Activated T-helper 1 cell treated with Interleukin-2 at 50 U/mL for 16 hours (primary cell): ENCODE measurements around the gene PRICKLE2.

ENCODE experiments used
- DNase-seq: peaks from one replicate; pipeline ENCODE4 v3.0.0-alpha.2; 2020; ENCODE audit warnings: low read depth

Gene PRICKLE2

GRCh38 chr3:64157150-64158035, 67.9 kb downstream of the PRICKLE2 start:
- no peak for DNase-seq

GRCh38 chr3:64155328-64155727, 69.9 kb downstream of the PRICKLE2 start:
- DNase-seq: no peak

GRCh38 chr3:64152676-64153466, 72.4 kb downstream of the PRICKLE2 start:
- no peak for DNase-seq

GRCh38 chr3:64152086-64152485, 73.2 kb downstream of the PRICKLE2 start:
- DNase-seq: no peak

GRCh38 chr3:64151342-64151871, 73.9 kb downstream of the PRICKLE2 start:
- DNase-seq: no peak

GRCh38 chr3:64150623-64151207, 74.6 kb downstream of the PRICKLE2 start:
- no peak for DNase-seq

- DNase-seq: no peak
Measured at GRCh38 chr3:64149886-64150285, 75.4 kb downstream of the PRICKLE2 start.

GRCh38 chr3:64148955-64149653, 76.2 kb downstream of the PRICKLE2 start:
- no peak for DNase-seq

GRCh38 chr3:64147211-64147610, 78.1 kb downstream of the PRICKLE2 start:
- DNase-seq: no peak

GRCh38 chr3:64145438-64145837, 79.8 kb downstream of the PRICKLE2 start:
- no peak for DNase-seq

GRCh38 chr3:64144241-64144900, 80.9 kb downstream of the PRICKLE2 start:
- no peak for DNase-seq

GRCh38 chr3:64143409-64144130, 81.7 kb downstream of the PRICKLE2 start:
- DNase-seq: no peak

GRCh38 chr3:64141476-64141875, 83.8 kb downstream of the PRICKLE2 start:
- DNase-seq: no peak

- no peak for DNase-seq
Measured at GRCh38 chr3:64140651-64141050, 84.6 kb downstream of the PRICKLE2 start.

- no peak for DNase-seq
Measured at GRCh38 chr3:64138656-64139375, 86.5 kb downstream of the PRICKLE2 start.

GRCh38 chr3:64138046-64138445, 87.2 kb downstream of the PRICKLE2 start:
- no peak for DNase-seq

GRCh38 chr3:64134882-64135281, 90.4 kb downstream of the PRICKLE2 start:
- no peak for DNase-seq

- DNase-seq: no peak
Measured at GRCh38 chr3:64133987-64134386, 91.3 kb downstream of the PRICKLE2 start.

- DNase-seq: no peak
Measured at GRCh38 chr3:64133272-64133671, 92.0 kb downstream of the PRICKLE2 start.
